Calu3 (cell line): Measurements from ENCODE around the gene FYB2. TPM values are rescaled to one million over a fixed set of nuclear protein-coding genes. Genes with fewer than 3 reads are reported as not detected.

Experiments
- BruUV-seq: library from RNA; stranded (reverse); fragments of 400-500 nt; replicated peaks from 2 replicates; lab custom pipeline; 2021; lab: Mats Ljungman, UMichigan
- CTCF ChIA-PET: fragments of 300-600 bp; sonication (Branson Sonifier 250); formaldehyde crosslinking; loops from one replicate; lab custom pipeline; 2022; ENCODE audit warnings: antibody characterized with exemption; lab: Charles Lee
- DNase-seq: peaks from one replicate; pipeline ENCODE4 v3.0.0; 2022
- H3K27ac Mint-ChIP-seq: one replicate; pipeline ENCODE4 v1.8.0; 2022; ENCODE audit warnings: mixed read lengths; ENCODE audit not compliant: unreplicated experiment
- H3K27me3 Mint-ChIP-seq: one replicate; pipeline ENCODE4 v1.8.0; 2022; ENCODE audit warnings: mixed read lengths; ENCODE audit not compliant: unreplicated experiment
- H3K36me3 Mint-ChIP-seq: one replicate; pipeline ENCODE4 v1.8.0; 2022; ENCODE audit warnings: mild to moderate bottlenecking, moderate library complexity, mixed read lengths; ENCODE audit not compliant: insufficient read depth, unreplicated experiment
- H3K4me1 Mint-ChIP-seq: one replicate; pipeline ENCODE4 v1.8.0; 2022; ENCODE audit warnings: mild to moderate bottlenecking, low read depth, mixed read lengths; ENCODE audit not compliant: unreplicated experiment
- H3K4me3 Mint-ChIP-seq: one replicate; pipeline ENCODE4 v1.8.0; 2022; ENCODE audit warnings: mild to moderate bottlenecking, low read depth, moderate library complexity, mixed read lengths; ENCODE audit not compliant: unreplicated experiment
- H3K9me3 Mint-ChIP-seq: one replicate; pipeline ENCODE4 v1.8.0; 2022; ENCODE audit warnings: low read depth, mixed read lengths; ENCODE audit not compliant: unreplicated experiment
- intact Hi-C: fragments of 100-400 bp; cut with micrococcal nuclease; formaldehyde crosslinking; loops from one replicate; pipeline ENCODE4 v1.10.0; 2022; ENCODE audit not compliant: unreplicated experiment
- total RNA-seq: library from RNA; stranded (reverse); gene quantifications from 2 replicates; pipeline ENCODE4 v1.2.3, GENCODE V29; 2022
- TF ChIP-seq, protein P1 (sequence below): fragments of 200-600 bp; IDR thresholded peaks from one replicate; pipeline ENCODE4 v1.8.0; 2022; ENCODE audit warnings: antibody characterized with exemption; ENCODE audit not compliant: unreplicated experiment

Gene FYB2
- total RNA-seq, 1 experiment from 2014 or later, result not detected

DNA sequence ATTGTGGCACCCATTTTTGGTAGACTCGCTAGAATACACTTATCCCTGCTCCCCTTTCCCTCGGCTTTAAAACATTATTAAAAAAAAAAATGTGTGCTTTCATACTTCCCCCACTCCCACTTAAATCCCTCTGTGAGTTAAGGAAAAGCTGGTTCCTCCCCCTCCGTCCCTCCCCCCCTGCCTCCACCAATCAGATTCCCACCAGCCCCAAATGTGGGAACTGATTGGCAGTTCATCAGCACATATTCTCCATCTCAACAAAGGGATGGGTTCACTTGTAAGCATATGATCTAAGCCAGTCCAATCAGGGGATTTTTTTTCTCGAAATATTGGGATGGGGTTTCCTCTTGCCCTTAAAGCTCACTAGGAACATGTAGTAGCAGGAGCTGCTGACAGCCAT, 10.8 kb upstream of the FYB2 start:
- CTCF ChIA-PET, result interaction anchor here (0.7 kb wide), 1 partner anchor 160 kb away, joined by 8 read pairs; no protein-coding TSS in a partner anchor
- Mint-ChIP-seq H3K4me1 (no peaks in the 10 kb centered on the region), H3K36me3 (no peaks in the 10 kb centered on the region), H3K9me3 (no peaks in the 10 kb centered on the region), H3K27ac (no peak overlapping the region), H3K27me3 (peaks cover 46% of the 10 kb centered on the region), H3K4me3 (no peak overlapping the region)
- TF ChIP-seq, protein P1, sequence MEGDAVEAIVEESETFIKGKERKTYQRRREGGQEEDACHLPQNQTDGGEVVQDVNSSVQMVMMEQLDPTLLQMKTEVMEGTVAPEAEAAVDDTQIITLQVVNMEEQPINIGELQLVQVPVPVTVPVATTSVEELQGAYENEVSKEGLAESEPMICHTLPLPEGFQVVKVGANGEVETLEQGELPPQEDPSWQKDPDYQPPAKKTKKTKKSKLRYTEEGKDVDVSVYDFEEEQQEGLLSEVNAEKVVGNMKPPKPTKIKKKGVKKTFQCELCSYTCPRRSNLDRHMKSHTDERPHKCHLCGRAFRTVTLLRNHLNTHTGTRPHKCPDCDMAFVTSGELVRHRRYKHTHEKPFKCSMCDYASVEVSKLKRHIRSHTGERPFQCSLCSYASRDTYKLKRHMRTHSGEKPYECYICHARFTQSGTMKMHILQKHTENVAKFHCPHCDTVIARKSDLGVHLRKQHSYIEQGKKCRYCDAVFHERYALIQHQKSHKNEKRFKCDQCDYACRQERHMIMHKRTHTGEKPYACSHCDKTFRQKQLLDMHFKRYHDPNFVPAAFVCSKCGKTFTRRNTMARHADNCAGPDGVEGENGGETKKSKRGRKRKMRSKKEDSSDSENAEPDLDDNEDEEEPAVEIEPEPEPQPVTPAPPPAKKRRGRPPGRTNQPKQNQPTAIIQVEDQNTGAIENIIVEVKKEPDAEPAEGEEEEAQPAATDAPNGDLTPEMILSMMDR, result no peak
- no peak for DNase-seq
- BruUV-seq, result no TSS peak
- intact Hi-C loops, result loop anchor here (5.0 to 10.0 kb wide), 2 partner anchors 1215 to 1332 kb away; no protein-coding TSS in a partner anchor

DNA sequence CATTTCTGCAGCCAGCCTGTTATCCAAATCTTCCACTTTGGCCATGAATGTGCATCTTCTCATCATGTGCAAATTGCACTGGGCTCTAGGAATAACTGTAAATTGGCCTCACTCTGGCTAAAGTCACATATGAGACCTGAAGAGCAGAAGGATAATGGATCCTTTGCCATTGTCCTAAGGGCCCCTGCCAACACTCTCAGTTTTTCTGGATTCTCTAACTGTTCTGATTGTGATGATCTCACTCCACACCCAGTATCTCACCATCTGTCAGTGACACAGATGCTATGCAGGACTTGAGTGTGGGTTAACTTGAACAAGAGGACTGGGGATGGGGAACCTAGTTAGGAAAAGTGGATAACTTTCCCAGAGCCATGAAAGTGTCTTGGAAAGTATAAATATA, 8.5 kb upstream of the FYB2 start:
- DNase-seq, result no peak
- CTCF ChIA-PET, result no interaction called here
- Mint-ChIP-seq H3K4me3 (no peak overlapping the region), H3K27ac (no peak overlapping the region), H3K36me3 (no peaks in the 10 kb centered on the region), H3K27me3 (peaks cover 62% of the 10 kb centered on the region), H3K9me3 (no peaks in the 10 kb centered on the region), H3K4me1 (no peaks in the 10 kb centered on the region)
- intact Hi-C loops, result no loop called here
- no TSS peak for BruUV-seq
- TF ChIP-seq, protein P1, result no peak

DNA sequence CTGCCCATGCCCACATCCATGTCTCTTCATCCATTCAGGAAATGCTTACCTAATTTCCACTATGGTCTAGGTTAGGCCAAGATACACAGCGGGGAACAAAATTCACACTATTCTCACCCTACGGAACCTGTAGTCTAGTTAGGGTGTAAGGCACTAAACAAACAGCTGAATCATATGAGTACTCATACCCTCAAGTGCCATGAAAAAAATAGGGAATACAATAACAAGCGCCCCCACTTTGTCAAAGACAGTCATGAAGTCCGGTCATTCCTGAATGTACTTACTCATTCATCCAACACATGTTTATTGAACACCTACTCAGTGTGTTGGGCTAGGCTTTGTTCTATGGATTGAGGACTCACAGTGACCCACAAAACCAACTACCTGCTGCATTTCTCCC, 6.2 kb upstream of the FYB2 start:
- TF ChIP-seq, protein P1, result no peak
- intact Hi-C loops, result no loop called here
- Mint-ChIP-seq H3K27me3 (peaks cover 65% of the 10 kb centered on the region), H3K36me3 (no peaks in the 10 kb centered on the region), H3K4me1 (no peaks in the 10 kb centered on the region), H3K9me3 (no peaks in the 10 kb centered on the region), H3K27ac (no peak overlapping the region), H3K4me3 (no peak overlapping the region)
- CTCF ChIA-PET, result no interaction called here
- DNase-seq, result no peak
- no TSS peak for BruUV-seq

DNA sequence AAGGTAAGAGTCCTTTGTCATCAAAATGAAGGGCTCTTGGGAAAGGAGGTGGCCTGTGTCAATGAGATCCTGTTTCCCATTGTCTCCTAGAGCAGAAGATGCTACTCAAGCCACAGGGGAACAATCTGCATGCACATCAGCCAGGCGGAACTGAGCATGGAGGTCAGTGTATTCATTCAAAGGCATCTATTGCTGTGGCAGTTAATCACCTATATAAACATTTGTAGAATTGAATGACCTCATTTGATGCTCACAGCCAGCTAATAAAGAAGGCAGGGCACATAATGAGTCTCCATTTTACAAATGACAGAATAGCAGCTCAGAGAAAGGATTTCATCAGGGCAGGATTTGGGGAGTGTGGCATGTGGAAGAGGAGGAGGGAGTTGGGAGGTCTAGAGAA, 5.7 kb upstream of the FYB2 start:
- no TSS peak for BruUV-seq
- no peak overlapping the region for H3K27ac Mint-ChIP-seq
- H3K27me3 Mint-ChIP-seq, result peaks cover 65% of the 10 kb centered on the region
- no peak overlapping the region for H3K4me3 Mint-ChIP-seq
- H3K4me1 Mint-ChIP-seq, result no peaks in the 10 kb centered on the region
- TF ChIP-seq, protein P1, result no peak
- CTCF ChIA-PET, result no interaction called here
- no peaks in the 10 kb centered on the region for H3K36me3 Mint-ChIP-seq
- no peaks in the 10 kb centered on the region for H3K9me3 Mint-ChIP-seq
- no peak for DNase-seq
- intact Hi-C loops, result no loop called here
